Osteocyte (in vitro differentiated cells): Measurements from ENCODE around the gene POT1. TPM values are rescaled to one million over a fixed set of nuclear protein-coding genes. Genes with fewer than 3 reads are reported as not detected.

Source experiments
- DNase-seq: peaks from one replicate; pipeline ENCODE4 v3.0.0; 2021; ENCODE audit warnings: mixed read lengths; ENCODE audit not compliant: unreplicated experiment; ENCODE audit errors: extremely low spot score
- H3K27ac Mint-ChIP-seq: one replicate; pipeline ENCODE4 v1.8.0; 2021; ENCODE audit warnings: mild to moderate bottlenecking, mixed read lengths; ENCODE audit not compliant: unreplicated experiment
- H3K27me3 Mint-ChIP-seq: one replicate; pipeline ENCODE4 v1.8.0; 2021; ENCODE audit warnings: mixed read lengths; ENCODE audit not compliant: unreplicated experiment
- H3K36me3 Mint-ChIP-seq: one replicate; pipeline ENCODE4 v1.8.0; 2021; ENCODE audit warnings: mixed read lengths; ENCODE audit not compliant: unreplicated experiment
- H3K4me1 Mint-ChIP-seq: one replicate; pipeline ENCODE4 v1.8.0; 2021; ENCODE audit warnings: mixed read lengths; ENCODE audit not compliant: unreplicated experiment
- H3K4me3 Mint-ChIP-seq: one replicate; pipeline ENCODE4 v1.8.0; 2021; ENCODE audit warnings: mild to moderate bottlenecking, moderate library complexity, mixed read lengths; ENCODE audit not compliant: unreplicated experiment
- H3K9me3 Mint-ChIP-seq: one replicate; pipeline ENCODE4 v1.8.0; 2021; ENCODE audit warnings: mixed read lengths; ENCODE audit not compliant: unreplicated experiment
- total RNA-seq: library from RNA; stranded (reverse); gene quantifications from 2 replicates; pipeline ENCODE4 v1.2.1, GENCODE V29; 2021
- TF ChIP-seq, protein P1 (sequence below): fragments of 200-600 bp; sonication (generic); IDR thresholded peaks from 2 replicates; pipeline ENCODE4 v1.5.0; 2021; ENCODE audit warnings: antibody characterized with exemption, mild to moderate bottlenecking, moderate library complexity

POT1 gene
- total RNA-seq, 1 donor from 2014 or later = 19.7 TPM

DNA sequence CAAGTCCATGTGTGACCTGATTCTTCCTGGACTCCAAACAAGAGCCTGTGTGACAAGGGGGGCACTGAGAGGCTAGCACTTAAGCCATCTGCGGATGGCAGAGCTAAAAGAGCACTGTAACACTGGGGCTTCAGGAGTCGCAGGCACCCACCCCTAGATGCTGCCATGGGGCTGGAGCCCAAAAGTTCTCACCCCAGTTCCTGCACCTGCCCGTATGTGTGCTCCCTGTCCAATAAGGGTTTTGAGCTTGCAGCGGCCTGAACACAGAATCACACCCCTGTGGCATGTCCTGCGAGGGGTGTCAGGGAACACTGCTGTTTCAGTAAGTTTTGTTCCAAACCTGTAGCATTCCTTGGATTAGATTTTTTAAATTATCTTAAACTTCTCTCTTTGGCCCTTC lies 110.8 kb downstream of the POT1 start:
- no peak for DNase-seq
- Mint-ChIP-seq H3K4me1 (no peaks in the 10 kb centered on the region), H3K27ac (no peak overlapping the region), H3K4me3 (no peak overlapping the region), H3K27me3 (no peaks in the 10 kb centered on the region), H3K36me3 (peaks cover 15% of the 10 kb centered on the region), H3K9me3 (no peaks in the 10 kb centered on the region)
- TF ChIP-seq, protein P1, sequence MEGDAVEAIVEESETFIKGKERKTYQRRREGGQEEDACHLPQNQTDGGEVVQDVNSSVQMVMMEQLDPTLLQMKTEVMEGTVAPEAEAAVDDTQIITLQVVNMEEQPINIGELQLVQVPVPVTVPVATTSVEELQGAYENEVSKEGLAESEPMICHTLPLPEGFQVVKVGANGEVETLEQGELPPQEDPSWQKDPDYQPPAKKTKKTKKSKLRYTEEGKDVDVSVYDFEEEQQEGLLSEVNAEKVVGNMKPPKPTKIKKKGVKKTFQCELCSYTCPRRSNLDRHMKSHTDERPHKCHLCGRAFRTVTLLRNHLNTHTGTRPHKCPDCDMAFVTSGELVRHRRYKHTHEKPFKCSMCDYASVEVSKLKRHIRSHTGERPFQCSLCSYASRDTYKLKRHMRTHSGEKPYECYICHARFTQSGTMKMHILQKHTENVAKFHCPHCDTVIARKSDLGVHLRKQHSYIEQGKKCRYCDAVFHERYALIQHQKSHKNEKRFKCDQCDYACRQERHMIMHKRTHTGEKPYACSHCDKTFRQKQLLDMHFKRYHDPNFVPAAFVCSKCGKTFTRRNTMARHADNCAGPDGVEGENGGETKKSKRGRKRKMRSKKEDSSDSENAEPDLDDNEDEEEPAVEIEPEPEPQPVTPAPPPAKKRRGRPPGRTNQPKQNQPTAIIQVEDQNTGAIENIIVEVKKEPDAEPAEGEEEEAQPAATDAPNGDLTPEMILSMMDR = no peak

DNA sequence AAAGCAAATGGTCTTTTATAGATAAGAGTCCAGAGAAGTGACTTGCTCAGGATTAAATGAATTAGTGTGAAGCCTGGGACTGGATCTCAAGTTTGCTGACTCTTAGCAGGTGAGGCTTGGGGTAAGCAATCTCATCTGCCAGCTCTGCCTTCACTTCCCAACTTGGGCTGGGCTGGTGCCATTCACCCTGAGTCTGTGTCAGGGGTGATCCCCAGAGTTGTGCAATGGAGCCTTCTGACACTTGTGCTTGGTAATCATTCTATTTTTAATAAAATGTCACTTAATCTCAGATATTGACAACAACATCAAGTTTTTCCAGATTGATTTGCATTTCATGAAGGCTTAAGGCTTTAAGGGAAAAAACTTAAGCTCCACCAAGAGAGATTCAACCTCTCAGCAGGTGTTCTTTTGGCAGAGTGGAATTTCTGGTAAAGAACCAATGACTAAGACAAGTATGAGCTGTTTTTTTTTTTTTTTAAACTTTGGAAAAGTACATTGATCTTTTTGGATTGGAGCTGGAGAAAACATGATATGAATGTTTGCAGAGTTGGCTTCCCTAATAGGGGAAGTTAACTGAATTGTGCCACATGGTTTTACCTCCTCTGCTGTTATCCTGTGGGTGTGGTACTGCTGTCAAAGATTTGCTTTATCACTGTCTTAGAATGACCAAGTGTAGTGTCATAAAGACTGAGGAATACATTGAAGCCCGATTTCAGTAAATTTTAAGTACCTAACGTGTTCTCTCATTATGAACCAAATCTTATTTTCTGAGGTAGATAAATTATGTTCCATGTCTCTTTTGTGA lies 115.4 kb downstream of the POT1 start:
- Mint-ChIP-seq H3K27me3 (peaks cover 6% of the 10 kb centered on the region), H3K9me3 (no peaks in the 10 kb centered on the region), H3K27ac (no peak overlapping the region), H3K4me1 (no peaks in the 10 kb centered on the region), H3K36me3 (no peaks in the 10 kb centered on the region), H3K4me3 (no peak overlapping the region)
- no peak for DNase-seq
- TF ChIP-seq, protein P1 = no peak

DNA sequence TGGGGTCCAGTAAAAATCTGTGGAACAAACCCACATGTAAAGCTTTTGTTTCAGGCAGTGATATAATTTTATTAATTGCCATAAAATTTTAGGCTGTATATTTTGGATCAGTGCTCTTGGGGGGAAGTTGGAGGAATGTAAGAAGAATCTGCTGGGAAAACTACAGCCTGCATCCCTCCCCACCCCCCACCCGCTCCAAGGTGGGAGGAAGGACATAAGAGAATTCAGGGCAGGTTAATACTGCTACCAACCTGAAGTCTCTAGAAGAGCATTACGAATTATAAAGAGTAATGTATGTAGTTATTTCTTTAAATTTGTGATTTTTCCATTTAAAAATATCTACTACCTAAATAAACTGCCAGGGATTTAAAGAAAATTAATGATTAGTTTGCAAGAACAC lies 116.9 kb downstream of the POT1 start:
- Mint-ChIP-seq H3K27ac (no peak overlapping the region), H3K27me3 (peaks cover 6% of the 10 kb centered on the region), H3K36me3 (no peaks in the 10 kb centered on the region), H3K9me3 (no peaks in the 10 kb centered on the region), H3K4me1 (no peaks in the 10 kb centered on the region), H3K4me3 (no peak overlapping the region)
- TF ChIP-seq, protein P1 = no peak
- no peak for DNase-seq

DNA sequence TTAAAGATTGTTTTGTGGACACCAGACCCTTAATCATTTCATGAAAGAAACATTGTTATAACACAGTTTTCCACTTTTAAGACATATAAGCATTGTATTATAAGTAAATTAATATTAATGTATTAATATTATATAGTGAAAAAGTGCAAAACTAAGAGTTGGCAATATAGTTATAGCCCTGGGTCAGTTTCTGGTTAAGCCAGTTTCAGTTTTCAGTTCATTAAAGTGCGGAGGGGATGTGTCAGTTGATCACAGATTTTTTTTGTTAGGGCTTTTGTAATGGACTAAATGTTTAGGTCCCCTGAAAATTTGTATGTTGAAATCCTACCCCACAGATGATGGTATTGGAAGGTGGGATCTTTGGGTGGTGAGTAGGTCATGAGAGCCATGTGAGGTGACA lies 118.3 kb downstream of the POT1 start:
- Mint-ChIP-seq H3K27ac (no peak overlapping the region), H3K4me1 (no peaks in the 10 kb centered on the region), H3K36me3 (no peaks in the 10 kb centered on the region), H3K27me3 (peaks cover 6% of the 10 kb centered on the region), H3K4me3 (no peak overlapping the region), H3K9me3 (no peaks in the 10 kb centered on the region)
- no peak for DNase-seq
- TF ChIP-seq, protein P1 = no peak

DNA sequence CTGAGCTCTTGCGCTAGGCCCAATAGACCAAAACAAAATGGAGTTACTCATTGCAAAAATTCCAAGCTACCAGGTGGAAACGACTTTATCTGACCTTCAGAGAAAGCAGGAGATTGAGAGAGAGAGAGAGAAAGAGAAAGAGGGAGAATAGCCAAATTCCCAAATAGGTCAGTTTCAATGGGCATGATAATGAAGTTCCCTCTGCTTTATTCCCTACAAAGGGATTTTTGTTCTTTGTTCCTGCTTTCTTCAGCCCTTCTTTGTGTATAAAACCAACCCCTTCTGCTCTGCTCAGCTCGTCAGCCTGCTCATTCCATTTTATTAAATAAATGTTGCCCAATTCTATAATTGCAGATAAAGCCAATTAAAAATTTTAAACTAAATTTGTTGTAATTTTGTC lies 119.0 kb downstream of the POT1 start:
- H3K9me3 Mint-ChIP-seq = no peaks in the 10 kb centered on the region
- H3K27me3 Mint-ChIP-seq = peaks cover 6% of the 10 kb centered on the region
- H3K4me1 Mint-ChIP-seq = no peaks in the 10 kb centered on the region
- TF ChIP-seq, protein P1 = no peak
- DNase-seq = no peak
- no peaks in the 10 kb centered on the region for H3K36me3 Mint-ChIP-seq
- H3K27ac Mint-ChIP-seq = no peak overlapping the region
- H3K4me3 Mint-ChIP-seq = no peak overlapping the region
